HG03439 (cell line): ENCODE results near the gene TRIM3.

Experiments
- ATAC-seq: cut with Tn5 transposase; IDR thresholded peaks from one replicate; pipeline ENCODE4 v1.9.1; 2021; ENCODE audit warnings: mild to moderate bottlenecking, moderate library complexity; ENCODE audit not compliant: unreplicated experiment

The TRIM3 gene

DNA sequence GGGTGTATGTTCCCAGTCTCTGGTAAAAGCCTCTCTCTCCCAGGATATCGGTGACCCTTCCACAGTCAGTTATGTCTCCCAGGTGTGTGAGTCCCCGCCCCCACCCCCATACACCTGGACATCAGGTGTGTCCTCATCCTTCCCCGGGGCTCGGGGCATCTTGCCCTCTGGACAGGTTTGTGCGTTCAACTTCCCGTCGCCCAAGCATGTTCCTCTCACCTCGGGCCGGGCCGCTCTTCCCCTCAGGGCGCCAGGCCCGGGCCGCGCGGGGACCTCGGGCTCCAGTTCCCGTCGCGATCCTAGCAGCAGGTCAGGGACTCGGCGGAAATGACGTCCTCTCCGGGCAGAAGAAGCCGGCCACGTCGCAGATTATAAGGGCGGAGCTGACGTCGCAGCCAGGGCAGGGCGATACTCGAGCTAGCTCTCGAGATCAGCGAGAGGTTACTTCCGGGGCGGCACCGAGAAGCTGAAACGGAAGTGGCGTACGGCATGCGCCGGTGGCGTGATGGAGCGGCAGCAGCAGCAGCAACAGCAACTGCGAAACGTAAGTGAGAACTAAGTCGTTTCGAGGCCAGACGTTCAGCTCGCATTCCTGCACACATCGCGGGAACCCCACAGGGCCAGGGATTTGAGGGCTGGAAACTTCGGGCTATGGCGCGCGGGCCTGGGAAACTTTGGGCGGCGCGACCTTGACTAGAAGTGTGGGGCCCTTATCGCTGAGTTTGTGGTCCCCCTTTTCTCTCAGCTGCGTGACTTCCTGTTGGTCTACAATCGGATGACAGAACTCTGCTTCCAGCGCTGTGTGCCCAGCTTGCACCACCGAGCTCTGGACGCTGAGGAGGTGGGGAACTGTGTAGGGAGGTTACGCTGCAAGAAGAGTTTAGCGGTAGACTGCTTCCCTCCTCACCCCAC is 7.5 kb upstream of the TRIM3 start, which contains the start of the genes ARFIP2 and TIMM10B:
Gene ARFIP2, minus strand, starts transcription at position 320 of the 912 bp plus-strand sequence. CDS start 910 bp downstream, outside the sequence.
Gene TIMM10B, plus strand, starts transcription at position 490 of the 912 bp plus-strand sequence. Its CDS starts 16 bp downstream, at position 506.
- ATAC-seq: peak; percentile 99

DNA sequence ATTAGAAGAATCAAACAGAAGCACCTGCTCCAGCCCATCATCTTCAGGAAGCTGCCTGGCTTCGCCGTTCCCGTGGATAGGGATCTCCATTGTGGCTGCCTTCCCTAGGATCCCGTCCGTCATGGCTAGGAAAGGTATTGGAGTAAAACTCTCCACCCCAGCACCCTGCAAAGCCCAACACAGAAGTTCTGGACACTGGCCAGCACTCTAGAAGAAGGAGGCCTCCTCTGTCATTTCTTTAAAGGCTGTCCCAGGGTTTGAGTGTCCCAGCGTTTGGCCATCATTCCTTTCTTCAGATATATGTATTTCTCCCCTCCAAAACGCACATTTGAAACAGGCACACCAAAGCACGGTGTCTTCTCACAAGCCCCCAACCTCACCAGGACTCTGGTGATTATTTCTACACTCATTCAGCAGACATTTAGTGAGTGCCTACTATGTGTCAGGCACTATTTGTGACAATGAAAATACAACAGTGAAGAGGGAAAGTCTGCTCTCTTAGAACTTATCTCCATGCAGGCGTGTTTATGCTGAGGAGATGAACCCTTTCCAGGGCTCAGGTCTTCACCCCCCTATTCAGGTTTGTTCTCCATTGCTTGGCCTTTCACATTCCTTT is 6.7 kb upstream of the TRIM3 start:
- no peak for ATAC-seq

- ATAC-seq: no peak
These were observed 2.8 kb upstream of the TRIM3 start for GRCh38 chr11:6476571-6476970.

DNA sequence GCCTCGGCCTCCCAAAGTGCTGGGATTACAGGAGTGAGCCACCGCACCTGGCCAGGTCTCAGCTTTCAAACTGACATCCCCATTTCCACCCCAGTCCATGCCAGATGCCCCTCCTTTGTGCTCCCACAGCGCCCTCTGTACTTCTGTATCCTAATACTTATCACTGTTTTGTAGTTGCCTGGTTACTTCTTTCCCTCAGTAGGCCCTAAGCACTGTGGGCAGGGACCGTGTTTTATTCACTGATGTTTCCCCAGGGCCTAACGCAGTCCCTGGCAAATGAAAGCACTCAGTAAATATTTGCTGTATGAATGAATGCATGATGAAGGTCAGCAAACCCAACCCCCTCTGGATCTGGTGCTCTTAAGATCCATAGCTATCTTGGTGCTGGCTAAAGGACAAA is 2.2 kb upstream of the TRIM3 start:
- no peak for ATAC-seq

GRCh38 chr11:6474806-6475500 is 1.2 kb upstream of the TRIM3 start:
- no peak for ATAC-seq

DNA sequence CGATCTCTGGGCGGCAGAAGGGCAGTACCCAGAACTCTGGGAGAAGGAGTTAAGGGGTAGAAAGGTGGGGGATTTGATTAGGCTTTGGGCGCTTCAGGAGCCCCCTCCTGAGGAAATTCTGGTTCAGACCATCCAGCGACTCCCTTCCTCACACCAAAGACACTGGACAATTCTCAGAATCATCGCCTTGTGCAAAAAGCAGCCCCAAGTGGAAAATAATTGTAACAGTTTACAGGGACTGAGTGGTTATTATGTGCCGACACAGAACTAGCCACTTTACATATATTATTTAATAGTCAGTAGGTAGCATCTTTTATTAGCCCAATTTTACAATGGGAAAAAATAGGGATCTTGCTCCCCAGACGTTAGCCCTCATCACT is 662 bp upstream of the TRIM3 start:
- no peak for ATAC-seq

- no peak for ATAC-seq
These were observed 807 bp downstream of the TRIM3 start for GRCh38 chr11:6472934-6473333.

- ATAC-seq: no peak
These were observed 4.1 kb downstream of the TRIM3 start for GRCh38 chr11:6469599-6469998.

- peak; percentile 43 for ATAC-seq
These were observed 4.8 kb downstream of the TRIM3 start for GRCh38 chr11:6468712-6469495.

DNA sequence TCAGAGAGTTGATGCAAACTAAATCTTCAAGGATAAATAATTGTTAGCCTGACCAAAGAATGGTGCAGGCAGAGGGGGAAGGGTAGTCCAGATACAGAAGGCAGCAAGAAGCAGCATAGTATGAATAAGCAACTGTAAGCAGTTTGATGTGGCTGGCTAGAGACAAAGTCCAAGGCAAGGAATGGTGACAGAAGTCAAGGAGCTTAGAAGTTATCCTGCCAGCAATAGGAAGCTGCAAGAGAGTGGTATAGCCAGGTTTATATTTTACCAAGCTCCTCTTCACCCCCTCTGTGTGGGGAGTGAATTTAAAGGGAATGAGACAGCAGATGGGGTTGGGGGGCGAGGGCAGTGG is 14.7 kb downstream of the TRIM3 start:
- ATAC-seq: no peak

DNA sequence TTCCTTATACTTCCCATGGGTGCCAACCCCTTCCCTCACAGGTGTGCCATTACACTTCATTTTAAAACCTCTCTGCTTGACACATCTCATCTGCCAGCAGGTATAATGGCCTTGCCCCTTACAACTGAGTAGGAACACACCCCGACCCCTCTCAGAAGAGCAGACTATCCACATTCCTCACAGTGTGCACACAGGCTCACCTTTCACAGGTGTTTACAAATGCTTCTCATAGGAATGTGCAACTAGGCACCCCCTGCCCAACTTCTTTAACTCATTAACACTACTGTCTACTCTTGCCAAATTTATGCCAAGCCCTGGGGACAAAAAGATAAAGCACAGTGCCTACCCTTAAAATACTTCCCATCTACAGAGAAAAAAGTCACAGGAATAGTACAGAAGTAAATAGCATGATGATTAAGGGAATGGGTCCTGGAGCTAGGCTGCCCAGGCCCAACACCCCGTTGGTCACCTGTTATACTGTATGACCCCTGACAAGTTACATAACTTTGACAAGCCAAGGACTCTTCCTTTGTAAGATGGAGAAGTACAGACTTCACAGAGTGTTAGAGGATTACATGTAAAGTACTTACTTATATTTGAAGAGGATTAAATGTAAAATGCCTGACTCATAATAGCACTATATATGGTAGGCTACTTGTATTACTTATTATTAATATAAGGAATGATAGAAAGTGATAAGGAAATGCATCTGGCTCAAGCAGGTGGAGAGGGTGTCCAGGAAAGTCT is 15.2 kb downstream of the TRIM3 start:
- ATAC-seq: no peak

DNA sequence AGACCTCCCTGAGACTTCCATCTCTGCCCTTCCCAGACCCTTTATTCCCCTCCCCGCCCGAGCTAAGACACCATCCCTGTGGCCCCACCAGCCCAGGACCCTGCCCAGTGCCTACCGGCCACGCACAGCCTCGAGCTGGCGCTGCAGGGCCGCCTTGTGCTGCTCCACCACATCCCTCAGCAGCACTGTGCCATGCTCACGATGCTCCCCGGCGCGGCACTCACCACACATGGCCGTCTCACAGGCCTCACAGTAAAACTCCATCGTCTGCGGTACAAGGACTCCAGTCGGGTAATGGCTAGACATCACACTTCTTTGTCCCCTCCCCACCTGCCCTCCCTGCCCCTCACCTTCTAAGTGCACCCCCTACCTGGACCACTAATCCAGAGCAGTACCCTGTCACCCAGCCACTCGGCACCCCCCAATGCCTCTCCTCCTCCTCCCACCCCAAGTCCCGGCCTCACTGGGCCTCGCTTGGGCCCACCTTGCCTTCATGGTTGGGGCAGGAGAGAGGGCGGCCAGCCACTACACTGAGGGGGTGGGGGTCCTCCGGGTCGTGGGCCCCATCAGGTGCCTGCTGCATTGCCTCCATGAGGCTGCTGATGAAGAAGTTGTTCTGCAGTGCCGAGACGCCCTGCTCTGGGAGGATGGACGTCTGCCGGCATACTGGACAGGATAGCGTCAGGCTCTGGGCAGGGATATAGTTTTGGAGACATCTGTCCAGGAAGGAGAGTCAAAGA is 16.0 kb downstream of the TRIM3 start:
- no peak for ATAC-seq

DNA sequence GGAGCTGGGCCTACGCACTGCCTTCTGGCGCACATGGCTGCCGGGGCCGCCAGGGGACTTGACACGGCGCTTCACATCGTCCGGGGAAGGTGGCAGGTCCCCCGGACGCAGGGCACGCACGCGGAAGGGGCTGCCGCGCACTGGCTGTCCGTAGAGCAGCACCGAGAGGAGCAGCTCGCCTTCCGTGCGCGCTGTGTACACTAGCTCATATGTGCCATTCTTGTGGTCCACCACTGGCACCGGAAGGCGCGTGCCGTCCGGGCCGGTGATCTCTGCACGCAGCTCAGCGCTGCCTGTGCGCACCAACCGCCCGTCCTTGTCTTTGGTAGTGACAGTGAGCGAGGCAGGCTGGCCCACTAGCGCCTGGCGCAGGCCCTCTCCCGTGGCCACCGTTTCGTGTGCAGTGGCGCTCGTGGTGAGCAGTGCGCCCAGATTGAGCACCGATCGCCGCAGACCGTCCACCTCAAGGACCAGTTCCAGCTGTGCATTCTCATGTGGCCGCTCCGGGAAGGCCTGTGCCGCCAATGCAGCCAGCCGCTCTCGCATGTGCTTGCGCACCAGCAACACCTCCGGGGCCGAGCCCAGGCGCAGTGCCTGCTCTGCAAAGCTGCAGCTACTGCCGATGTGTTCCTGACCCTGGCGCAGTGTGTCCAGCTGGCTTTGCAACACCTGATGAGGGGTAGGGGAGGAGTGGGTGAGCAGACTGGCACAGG is 17.2 kb downstream of the TRIM3 start:
- no peak for ATAC-seq

DNA sequence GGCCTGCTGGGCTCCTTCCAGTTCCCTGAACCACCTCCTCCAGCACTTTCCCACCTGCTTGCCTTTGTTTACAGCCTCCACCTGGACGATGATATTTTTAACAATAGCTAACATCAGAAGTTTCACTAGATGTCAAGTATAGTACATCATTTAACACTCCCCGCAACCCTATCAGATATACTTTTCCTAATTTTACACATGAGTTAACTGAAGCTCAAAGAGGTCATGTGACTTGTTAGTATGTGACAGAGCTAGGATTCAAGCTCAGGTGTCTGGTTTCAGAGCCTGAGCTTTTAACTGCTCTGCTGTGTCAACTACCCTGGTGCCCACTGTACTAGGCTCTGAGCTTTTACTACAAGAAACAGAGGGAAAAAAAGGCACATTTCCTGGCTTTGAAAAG is 18.7 kb downstream of the TRIM3 start:
- ATAC-seq: no peak

- no peak for ATAC-seq
These were observed 20.6 kb downstream of the TRIM3 start for GRCh38 chr11:6453152-6453551.

DNA sequence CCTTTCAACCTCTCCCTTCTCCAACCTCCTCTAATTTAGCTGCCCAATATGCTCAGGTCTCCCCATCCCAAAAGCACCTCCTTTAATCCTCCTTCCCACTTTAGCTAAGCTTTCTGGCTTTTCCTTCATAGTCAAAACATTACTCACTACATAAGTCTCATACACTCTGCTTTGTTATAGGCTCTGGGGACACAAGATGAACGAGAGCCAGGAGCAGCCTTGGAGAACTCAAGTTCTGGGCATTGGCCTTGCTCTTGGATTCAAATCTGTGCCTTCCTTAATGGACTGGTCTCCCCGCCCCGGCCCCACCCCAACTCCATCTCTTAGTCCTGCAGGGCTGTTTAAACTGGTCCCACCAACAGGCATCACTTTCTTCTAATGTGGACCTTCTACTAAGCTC is 21.5 kb downstream of the TRIM3 start:
- ATAC-seq: no peak

GRCh38 chr11:6448574-6448973 is 25.2 kb downstream of the TRIM3 start:
- ATAC-seq: no peak

GRCh38 chr11:6443269-6444003 is 30.3 kb downstream of the TRIM3 start:
- ATAC-seq: peak; percentile 80
